Suprapubic skin (tissue), 4 donors: Measurements from ENCODE around the gene SOD1. TPM values are rescaled to one million over a fixed set of nuclear protein-coding genes. Genes with fewer than 3 reads are reported as not detected.

Experiments used
- DNase-seq, 2 donors: peaks; one replicate each; pipeline ENCODE4 v3.0.0-alpha.2; 2019; ENCODE audit warnings: low spot score in 2 of 2
- H3K27ac ChIP-seq: fragments of 200-600 bp; sonication (generic); one replicate; pipeline ENCODE4 v1.5.1; 2019
- H3K27me3 ChIP-seq: fragments of 200-600 bp; sonication (generic); one replicate; pipeline ENCODE4 v1.5.1; 2019
- H3K36me3 ChIP-seq: fragments of 200-600 bp; sonication (generic); one replicate; pipeline ENCODE4 v1.5.1; 2019
- H3K4me1 ChIP-seq: fragments of 200-600 bp; sonication (generic); one replicate; pipeline ENCODE4 v1.5.1; 2019
- H3K4me3 ChIP-seq: fragments of 200-600 bp; sonication (generic); one replicate; pipeline ENCODE4 v1.5.1; 2019; ENCODE audit warnings: mild to moderate bottlenecking
- H3K9me3 ChIP-seq: fragments of 200-600 bp; sonication (generic); one replicate; pipeline ENCODE4 v1.5.1; 2019
- EP300 ChIP-seq: sonication (generic); formaldehyde crosslinking; IDR thresholded peaks from one replicate; pipeline ENCODE4 v1.6.1; 2017; ENCODE audit warnings: antibody characterized with exemption
- POLR2A ChIP-seq, 2 donors: fragments of 450-650 bp; IDR thresholded peaks; one replicate each; pipeline ENCODE4 v1.6.1; 2017; ENCODE audit warnings: antibody characterized with exemption in 2 of 2, mild to moderate bottlenecking in 2 of 2, moderate library complexity in 2 of 2
- POLR2AphosphoS5 ChIP-seq, 3 donors: sonication (generic); formaldehyde crosslinking; IDR thresholded peaks; one replicate each; pipeline ENCODE4 v1.6.1; 2017; ENCODE audit warnings: antibody characterized with exemption in 3 of 3
- WGBS: methylation state at CpG from one replicate; pipeline ENCODE4 v1.1.5; 2018; 5-methylcytosine and 5-hydroxymethylcytosine counted together
- total RNA-seq, 4 donors: library from RNA; depleted of rRNA; stranded (reverse); fragments of >200 nt; gene quantifications; one replicate each; pipeline ENCODE4 v1.1.0, GENCODE V29; 2016
- TF ChIP-seq, protein P1 (sequence below), 2 donors: fragments of 200-600 bp in 1 of 2; fragments of 450-650 bp in 1 of 2; sonication (generic) in 1 of 2; IDR thresholded peaks; one replicate each; pipeline ENCODE4 v1.5.1; 2016 to 2019; ENCODE audit warnings: antibody characterized with exemption in 2 of 2, mild to moderate bottlenecking in 1 of 2, moderate library complexity in 1 of 2

The SOD1 gene
- total RNA-seq, result 100 to 1,000 TPM; 123 to 173 (median 144) TPM

DNA sequence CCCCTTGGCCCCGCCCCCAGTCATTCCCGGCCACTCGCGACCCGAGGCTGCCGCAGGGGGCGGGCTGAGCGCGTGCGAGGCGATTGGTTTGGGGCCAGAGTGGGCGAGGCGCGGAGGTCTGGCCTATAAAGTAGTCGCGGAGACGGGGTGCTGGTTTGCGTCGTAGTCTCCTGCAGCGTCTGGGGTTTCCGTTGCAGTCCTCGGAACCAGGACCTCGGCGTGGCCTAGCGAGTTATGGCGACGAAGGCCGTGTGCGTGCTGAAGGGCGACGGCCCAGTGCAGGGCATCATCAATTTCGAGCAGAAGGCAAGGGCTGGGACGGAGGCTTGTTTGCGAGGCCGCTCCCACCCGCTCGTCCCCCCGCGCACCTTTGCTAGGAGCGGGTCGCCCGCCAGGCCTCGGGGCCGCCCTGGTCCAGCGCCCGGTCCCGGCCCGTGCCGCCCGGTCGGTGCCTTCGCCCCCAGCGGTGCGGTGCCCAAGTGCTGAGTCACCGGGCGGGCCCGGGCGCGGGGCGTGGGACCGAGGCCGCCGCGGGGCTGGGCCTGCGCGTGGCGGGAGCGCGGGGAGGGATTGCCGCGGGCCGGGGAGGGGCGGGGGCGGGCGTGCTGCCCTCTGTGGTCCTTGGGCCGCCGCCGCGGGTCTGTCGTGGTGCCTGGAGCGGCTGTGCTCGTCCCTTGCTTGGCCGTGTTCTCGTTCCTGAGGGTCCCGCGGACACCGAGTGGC lies at the start of gene SOD1:
TSS of gene SOD1 (plus strand) at position 158 of the 723 bp plus-strand sequence. CDS start at position 235, 77 bp downstream.
- Histone ChIP-seq H3K27ac (peak within 1 kb of the TSS; percentile 95), H3K9me3 (no peaks in the 10 kb centered on the region), H3K4me3 (peak within 1 kb of the TSS; percentile 76), H3K27me3 (no peaks in the 10 kb centered on the region), H3K36me3 (peaks cover 12% of the 10 kb centered on the region), H3K4me1 (peaks cover 45% of the 10 kb centered on the region)
- peak; percentile 96 to 97 for DNase-seq
- WGBS, result under 1% methylated on average over 29 of the region's 87 CpGs
- TF ChIP-seq POLR2A (IDR thresholded peaks at IDR 0.05) (peak; percentile 31 to 82), EP300 (no peak), POLR2AphosphoS5 (IDR thresholded peaks at IDR 0.05) (peak; percentile 46 to 96 (median 94))
- TF ChIP-seq, protein P1, sequence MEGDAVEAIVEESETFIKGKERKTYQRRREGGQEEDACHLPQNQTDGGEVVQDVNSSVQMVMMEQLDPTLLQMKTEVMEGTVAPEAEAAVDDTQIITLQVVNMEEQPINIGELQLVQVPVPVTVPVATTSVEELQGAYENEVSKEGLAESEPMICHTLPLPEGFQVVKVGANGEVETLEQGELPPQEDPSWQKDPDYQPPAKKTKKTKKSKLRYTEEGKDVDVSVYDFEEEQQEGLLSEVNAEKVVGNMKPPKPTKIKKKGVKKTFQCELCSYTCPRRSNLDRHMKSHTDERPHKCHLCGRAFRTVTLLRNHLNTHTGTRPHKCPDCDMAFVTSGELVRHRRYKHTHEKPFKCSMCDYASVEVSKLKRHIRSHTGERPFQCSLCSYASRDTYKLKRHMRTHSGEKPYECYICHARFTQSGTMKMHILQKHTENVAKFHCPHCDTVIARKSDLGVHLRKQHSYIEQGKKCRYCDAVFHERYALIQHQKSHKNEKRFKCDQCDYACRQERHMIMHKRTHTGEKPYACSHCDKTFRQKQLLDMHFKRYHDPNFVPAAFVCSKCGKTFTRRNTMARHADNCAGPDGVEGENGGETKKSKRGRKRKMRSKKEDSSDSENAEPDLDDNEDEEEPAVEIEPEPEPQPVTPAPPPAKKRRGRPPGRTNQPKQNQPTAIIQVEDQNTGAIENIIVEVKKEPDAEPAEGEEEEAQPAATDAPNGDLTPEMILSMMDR (IDR thresholded peaks at IDR 0.05), result peak in 1 of 2 donors; percentile 26

DNA sequence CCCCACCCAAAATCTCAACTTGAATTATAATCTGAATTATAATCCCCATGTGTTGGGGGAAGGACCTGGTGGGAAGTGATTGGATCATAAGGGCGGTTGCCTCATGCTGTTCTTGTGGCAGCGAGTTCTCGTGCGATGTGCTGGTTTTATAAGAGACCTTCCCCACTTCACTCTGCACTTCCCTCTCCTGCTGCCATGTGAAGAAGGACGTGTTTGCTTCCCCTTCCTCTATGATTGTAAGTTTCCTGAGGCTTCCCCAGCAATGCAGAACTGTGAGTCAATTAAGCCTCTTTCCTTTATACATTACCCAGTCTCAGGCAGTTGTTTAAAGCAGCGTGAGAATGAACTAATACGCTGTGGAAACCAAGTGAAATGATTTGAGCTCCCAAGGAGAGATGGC lies 48.0 kb upstream of the SOD1 start:
- Histone ChIP-seq H3K27me3 (no peaks in the 10 kb centered on the region), H3K9me3 (no peaks in the 10 kb centered on the region), H3K4me1 (no peaks in the 10 kb centered on the region), H3K27ac (no peak overlapping the region), H3K4me3 (no peak overlapping the region), H3K36me3 (no peaks in the 10 kb centered on the region)
- TF ChIP-seq POLR2A (IDR thresholded peaks at IDR 0.05) (no peak), POLR2AphosphoS5 (IDR thresholded peaks at IDR 0.05) (no peak), EP300 (no peak)
- TF ChIP-seq, protein P1 (IDR thresholded peaks at IDR 0.05), result no peak
- no peak for DNase-seq
- WGBS, result 91% methylated on average over 7 of the region's 7 CpGs

DNA sequence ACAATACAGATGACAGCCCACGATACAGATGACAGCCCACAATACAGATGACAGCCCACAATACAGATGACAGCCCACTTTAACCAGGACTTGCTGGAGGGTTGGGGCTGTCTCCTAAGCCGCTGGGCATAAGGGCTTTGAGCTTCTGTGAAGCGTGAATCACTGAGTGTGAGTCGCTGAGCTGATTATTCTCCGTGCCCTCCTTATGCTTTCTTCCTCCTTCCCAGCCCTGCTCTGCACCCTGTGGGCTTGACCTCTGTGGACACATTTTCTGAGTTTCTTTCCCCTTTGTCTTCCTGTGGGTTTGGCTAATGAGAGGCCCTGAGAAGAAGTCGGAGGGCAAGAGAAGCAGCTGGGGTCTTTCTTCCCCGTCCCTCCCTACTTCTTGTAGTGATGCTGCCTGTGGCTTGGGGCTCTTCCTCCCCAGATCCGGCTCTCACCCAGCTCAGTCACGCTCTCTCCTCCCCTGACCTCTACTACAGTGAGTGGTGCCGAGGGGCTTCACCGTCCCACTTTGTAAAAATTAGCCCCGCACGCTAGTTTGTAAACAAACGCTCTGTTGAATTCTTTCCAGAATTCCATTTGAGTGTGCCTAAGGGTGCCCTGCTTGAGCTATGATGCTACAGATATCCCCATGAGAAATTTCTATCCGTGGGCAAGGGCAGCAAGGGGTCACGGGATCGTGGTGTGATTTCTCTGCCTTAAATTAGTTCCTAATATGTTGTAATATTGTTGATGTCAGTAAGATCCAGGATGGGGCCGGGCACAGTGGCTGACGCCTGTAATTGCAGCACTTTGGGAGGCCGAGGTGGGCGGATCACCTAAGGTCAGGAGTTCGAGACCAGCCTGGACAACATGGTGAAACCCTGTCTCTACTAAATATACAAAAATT lies 46.4 kb upstream of the SOD1 start:
- no peaks in the 10 kb centered on the region for H3K27me3 ChIP-seq
- H3K36me3 ChIP-seq, result no peaks in the 10 kb centered on the region
- WGBS, result 58% methylated on average over 22 of the region's 22 CpGs
- H3K27ac ChIP-seq, result no peak overlapping the region
- TF ChIP-seq EP300 (no peak), POLR2A (IDR thresholded peaks at IDR 0.05) (no peak), POLR2AphosphoS5 (IDR thresholded peaks at IDR 0.05) (no peak)
- TF ChIP-seq, protein P1 (IDR thresholded peaks at IDR 0.05), result no peak
- no peaks in the 10 kb centered on the region for H3K4me1 ChIP-seq
- no peak overlapping the region for H3K4me3 ChIP-seq
- H3K9me3 ChIP-seq, result no peaks in the 10 kb centered on the region
- DNase-seq, result no peak

DNA sequence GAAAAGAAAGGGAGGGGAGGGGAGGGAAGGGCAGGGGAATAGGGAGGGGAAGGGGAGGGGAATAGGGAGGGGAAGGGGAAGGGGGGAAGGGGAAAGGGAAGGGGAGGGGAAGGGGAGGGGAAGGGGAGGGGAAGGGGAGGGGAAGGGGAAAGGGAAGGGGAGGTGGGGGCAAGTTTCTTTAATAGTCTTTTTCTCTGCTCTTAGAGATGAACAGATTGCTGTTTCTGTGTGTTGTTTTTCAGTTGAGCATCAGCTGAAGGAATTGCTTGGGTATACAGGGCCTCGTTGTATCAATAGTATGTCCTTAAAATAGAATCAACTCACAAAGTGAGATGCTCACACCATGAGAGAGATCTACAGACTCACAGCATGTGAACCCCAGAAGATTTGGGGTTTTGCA lies 44.8 kb upstream of the SOD1 start:
- H3K9me3 ChIP-seq, result no peaks in the 10 kb centered on the region

More for the DNA sequence above, 44.8 kb upstream of the SOD1 start:
- no peak overlapping the region for H3K4me3 ChIP-seq
- TF ChIP-seq POLR2AphosphoS5 (IDR thresholded peaks at IDR 0.05) (no peak), EP300 (no peak), POLR2A (IDR thresholded peaks at IDR 0.05) (no peak)
- TF ChIP-seq, protein P1 (IDR thresholded peaks at IDR 0.05), result no peak
- no peaks in the 10 kb centered on the region for H3K27me3 ChIP-seq
- H3K36me3 ChIP-seq, result no peaks in the 10 kb centered on the region
- WGBS, result 44% methylated on average over 1 of the region's 1 CpG
- H3K4me1 ChIP-seq, result no peaks in the 10 kb centered on the region
- H3K27ac ChIP-seq, result no peak overlapping the region
- no peak for DNase-seq
